Activated CD4-positive, alpha-beta T cell treated with anti-CD3 and anti-CD28 coated beads, Interleukin-2, amount 10 ng/mL, durations not matched to agents 24 days and 14 days (primary cell): Measurements from ENCODE around the gene PEX7. TPM values are rescaled to one million over a fixed set of nuclear protein-coding genes. Genes with fewer than 3 reads are reported as not detected.
A peak's percentile ranks its signal among the peaks of the same experiment; 100 is the strongest.

Source experiments
- DNase-seq: peaks from one replicate; pipeline ENCODE4 v3.0.0; 2022
- H3K27ac Mint-ChIP-seq: one replicate; pipeline ENCODE4 v1.8.0; 2022; ENCODE audit warnings: mild to moderate bottlenecking, mixed read lengths
- H3K27me3 Mint-ChIP-seq: one replicate; pipeline ENCODE4 v1.8.0; 2022; ENCODE audit warnings: mixed read lengths
- H3K36me3 Mint-ChIP-seq: one replicate; pipeline ENCODE4 v1.8.0; 2022; ENCODE audit warnings: low read depth, mild to moderate bottlenecking, mixed read lengths
- H3K4me1 Mint-ChIP-seq: one replicate; pipeline ENCODE4 v1.8.0; 2021; ENCODE audit warnings: mixed read lengths
- H3K4me3 Mint-ChIP-seq: one replicate; pipeline ENCODE4 v1.8.0; 2022; ENCODE audit warnings: mild to moderate bottlenecking, moderate library complexity, mixed read lengths
- H3K9me3 Mint-ChIP-seq: one replicate; pipeline ENCODE4 v1.8.0; 2021; ENCODE audit warnings: mixed read lengths
- intact Hi-C: fragments of 100-400 bp; cut with micrococcal nuclease; formaldehyde crosslinking; loops from one replicate; pipeline ENCODE4 v1.15.1; 2023
- total RNA-seq: library from RNA; stranded (reverse); gene quantifications from 2 replicates; pipeline ENCODE4 v1.2.3, GENCODE V29; 2022

The PEX7 gene
- total RNA-seq = 4.3 and 5.4 TPM in 2 replicates

- Mint-ChIP-seq H3K36me3 (peaks cover 23% of the 10 kb centered on the region), H3K27me3 (peaks cover 6% of the 10 kb centered on the region), H3K4me1 (peaks cover 18% of the 10 kb centered on the region), H3K9me3 (no peaks in the 10 kb centered on the region), H3K27ac (peak within 1 kb of the TSS; percentile 96), H3K4me3 (peak within 1 kb of the TSS; percentile 95)
- intact Hi-C loops = loop anchor here (1.0 to 10.0 kb wide), 2 partner anchors 29 to 392 kb away; partner anchors contain the start of gene IFNGR1
- peak; percentile 96 for DNase-seq
Observed at GRCh38 chr6:136822376-136823127, at the start of gene PEX7. Gene PEX7 (plus strand): TSS chr6:136822592. CDS start chr6:136822666, 74 bp downstream.

- Mint-ChIP-seq H3K4me1 (peaks cover 43% of the 10 kb centered on the region), H3K27ac (peak overlapping the region; percentile 11), H3K9me3 (no peaks in the 10 kb centered on the region), H3K27me3 (no peaks in the 10 kb centered on the region), H3K4me3 (no peak overlapping the region), H3K36me3 (peaks cover 19% of the 10 kb centered on the region)
- no peak for DNase-seq
- intact Hi-C loops = loop anchor here (1.0 to 2.0 kb wide), 2 partner anchors 9 to 16 kb away; no protein-coding TSS in a partner anchor
Observed at GRCh38 chr6:136772685-136773472, 49.5 kb upstream of the PEX7 start.

- Mint-ChIP-seq H3K4me3 (no peak overlapping the region), H3K9me3 (no peaks in the 10 kb centered on the region), H3K27ac (peak overlapping the region; percentile 11), H3K36me3 (peaks cover 16% of the 10 kb centered on the region), H3K27me3 (no peaks in the 10 kb centered on the region), H3K4me1 (peaks cover 39% of the 10 kb centered on the region)
- no peak for DNase-seq
- intact Hi-C loops = loop anchor here (2.0 kb wide), 1 partner anchor 17 kb away; no protein-coding TSS in a partner anchor
Observed at GRCh38 chr6:136773473-136773796, 49.0 kb upstream of the PEX7 start.

- Mint-ChIP-seq H3K27ac (peak overlapping the region; percentile 54), H3K27me3 (no peaks in the 10 kb centered on the region), H3K4me3 (no peak overlapping the region), H3K36me3 (peaks cover 16% of the 10 kb centered on the region), H3K4me1 (peaks cover 36% of the 10 kb centered on the region), H3K9me3 (no peaks in the 10 kb centered on the region)
- intact Hi-C loops = loop anchor here (2.0 kb wide), 1 partner anchor 14 kb away; no protein-coding TSS in a partner anchor
- DNase-seq = no peak
Observed at GRCh38 chr6:136774228-136775041, 48.0 kb upstream of the PEX7 start.

GRCh38 chr6:136775081-136775480, 47.3 kb upstream of the PEX7 start:
- H3K4me1 Mint-ChIP-seq = peaks cover 37% of the 10 kb centered on the region
- no peak overlapping the region for H3K27ac Mint-ChIP-seq
- H3K27me3 Mint-ChIP-seq = no peaks in the 10 kb centered on the region
- no peak overlapping the region for H3K4me3 Mint-ChIP-seq
- peaks cover 18% of the 10 kb centered on the region for H3K36me3 Mint-ChIP-seq
- H3K9me3 Mint-ChIP-seq = no peaks in the 10 kb centered on the region
- no peak for DNase-seq
- intact Hi-C loops = loop anchor here (2.0 kb wide), 1 partner anchor 14 kb away; no protein-coding TSS in a partner anchor

GRCh38 chr6:136775548-136775947, 46.8 kb upstream of the PEX7 start:
- no peaks in the 10 kb centered on the region for H3K27me3 Mint-ChIP-seq
- peaks cover 18% of the 10 kb centered on the region for H3K36me3 Mint-ChIP-seq
- intact Hi-C loops = loop anchor here (2.0 kb wide), 1 partner anchor 13 kb away; no protein-coding TSS in a partner anchor
- H3K27ac Mint-ChIP-seq = no peak overlapping the region
- no peak overlapping the region for H3K4me3 Mint-ChIP-seq
- no peak for DNase-seq
- no peaks in the 10 kb centered on the region for H3K9me3 Mint-ChIP-seq
- H3K4me1 Mint-ChIP-seq = peaks cover 37% of the 10 kb centered on the region

GRCh38 chr6:136777651-136778050, 44.7 kb upstream of the PEX7 start:
- peaks cover 33% of the 10 kb centered on the region for H3K4me1 Mint-ChIP-seq
- peaks cover 21% of the 10 kb centered on the region for H3K36me3 Mint-ChIP-seq
- intact Hi-C loops = no loop called here
- no peaks in the 10 kb centered on the region for H3K9me3 Mint-ChIP-seq
- no peak overlapping the region for H3K27ac Mint-ChIP-seq
- no peak for DNase-seq
- no peak overlapping the region for H3K4me3 Mint-ChIP-seq
- H3K27me3 Mint-ChIP-seq = no peaks in the 10 kb centered on the region

- Mint-ChIP-seq H3K9me3 (no peaks in the 10 kb centered on the region), H3K4me3 (no peak overlapping the region), H3K4me1 (peaks cover 36% of the 10 kb centered on the region), H3K36me3 (peaks cover 27% of the 10 kb centered on the region), H3K27ac (no peak overlapping the region), H3K27me3 (no peaks in the 10 kb centered on the region)
- intact Hi-C loops = no loop called here
- no peak for DNase-seq
Observed at GRCh38 chr6:136779682-136780081, 42.7 kb upstream of the PEX7 start.

- Mint-ChIP-seq H3K27me3 (no peaks in the 10 kb centered on the region), H3K4me3 (no peak overlapping the region), H3K36me3 (peaks cover 27% of the 10 kb centered on the region), H3K4me1 (peaks cover 41% of the 10 kb centered on the region), H3K9me3 (no peaks in the 10 kb centered on the region), H3K27ac (no peak overlapping the region)
- DNase-seq = peak; percentile 50
- intact Hi-C loops = no loop called here
Observed at GRCh38 chr6:136780972-136781371, 41.4 kb upstream of the PEX7 start.

- Mint-ChIP-seq H3K9me3 (no peaks in the 10 kb centered on the region), H3K27me3 (no peaks in the 10 kb centered on the region), H3K4me3 (peak overlapping the region; percentile 23), H3K36me3 (peaks cover 24% of the 10 kb centered on the region), H3K27ac (peak overlapping the region; percentile 75), H3K4me1 (peaks cover 45% of the 10 kb centered on the region)
- DNase-seq = peak; percentile 54
- intact Hi-C loops = no loop called here
Observed at GRCh38 chr6:136782021-136782770, 40.2 kb upstream of the PEX7 start.

- Mint-ChIP-seq H3K36me3 (peaks cover 24% of the 10 kb centered on the region), H3K27me3 (no peaks in the 10 kb centered on the region), H3K4me3 (peak overlapping the region; percentile 23), H3K4me1 (peaks cover 54% of the 10 kb centered on the region), H3K27ac (no peak overlapping the region), H3K9me3 (no peaks in the 10 kb centered on the region)
- intact Hi-C loops = no loop called here
- DNase-seq = peak; percentile 42
Observed at GRCh38 chr6:136783021-136783420, 39.4 kb upstream of the PEX7 start.

GRCh38 chr6:136783495-136784270, 38.7 kb upstream of the PEX7 start:
- H3K4me3 Mint-ChIP-seq = peak overlapping the region; percentile 23
- no peaks in the 10 kb centered on the region for H3K27me3 Mint-ChIP-seq
- peak overlapping the region; percentile 66 for H3K27ac Mint-ChIP-seq
- H3K9me3 Mint-ChIP-seq = no peaks in the 10 kb centered on the region
- peak; percentile 62 for DNase-seq
- peaks cover 60% of the 10 kb centered on the region for H3K4me1 Mint-ChIP-seq
- intact Hi-C loops = loop anchor here (2.0 kb wide), 1 partner anchor 19 kb away; no protein-coding TSS in a partner anchor
- peaks cover 30% of the 10 kb centered on the region for H3K36me3 Mint-ChIP-seq
